ENCODE measurements around the gene GRID2.

DNA sequence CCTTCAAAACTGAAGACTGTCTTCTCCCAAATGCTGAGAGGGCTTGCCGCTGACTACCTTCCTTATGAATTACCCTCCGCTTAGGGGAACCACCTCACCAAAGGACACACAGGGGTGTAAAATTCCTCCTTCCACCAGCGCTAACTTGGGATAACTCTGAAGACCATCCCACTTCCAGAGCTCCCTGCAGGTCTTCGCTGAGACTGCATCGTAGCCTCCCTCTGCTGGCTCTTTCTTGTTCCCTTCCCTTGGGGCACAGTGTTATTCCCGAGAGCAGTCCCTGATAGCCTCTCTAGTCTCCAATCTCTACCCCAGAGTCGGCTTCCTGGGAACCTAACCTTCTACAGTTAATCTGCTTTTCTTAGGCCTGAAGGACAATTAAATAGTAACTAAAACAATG is 799.3 kb downstream of the GRID2 start:
- no peak for TF ChIP-seq EZH2 (IDR thresholded peaks at IDR 0.05; ENCODE audit: borderline replicate concordance, low read depth, low read length)
- TF ChIP-seq HNRNPL (IDR thresholded peaks at IDR 0.05; ENCODE audit: low read depth, low read length), result no peak
- no peak for TF ChIP-seq POLR2A (conservative IDR thresholded peaks at IDR 0.05)
- no peak for TF ChIP-seq CREBBP (IDR thresholded peaks at IDR 0.05; ENCODE audit: low read depth, low read length)
- no peak for TF ChIP-seq MYNN (IDR thresholded peaks at IDR 0.05)
- no peak for TF ChIP-seq MYNN (CRISPR knock-in tag; IDR thresholded peaks at IDR 0.05)
- TF ChIP-seq YBX1 (IDR thresholded peaks at IDR 0.05), result no peak
- no peak for TF ChIP-seq MYBL2 (IDR thresholded peaks at IDR 0.05; ENCODE audit: low read depth)
- no peak for TF ChIP-seq MYBL2 (CRISPR knock-in tag; IDR thresholded peaks at IDR 0.05; ENCODE audit: borderline replicate concordance)
